K562 (cell line): Measurements from ENCODE around the gene C3orf80. TPM values are rescaled to one million over a fixed set of nuclear protein-coding genes. Genes with fewer than 3 reads are reported as not detected.

ENCODE experiments used
- ATAC-seq: fragments of 200-7000 bp; cut with Tn5 transposase; 3 replicates; pipeline ENCODE4 v1.9.1; 2020; ENCODE audit warnings: moderate library complexity
- BruUV-seq: library from RNA; stranded (reverse); fragments of 400-500 nt; replicated peaks from 2 replicates; lab custom pipeline; 2021; lab: Mats Ljungman, UMichigan
- CTCF ChIA-PET: fragments of 300-600 bp; formaldehyde crosslinking; extraction: SDS; loops from one replicate; lab custom pipeline; 2021; ENCODE audit warnings: low intra/inter-chr PET ratio; lab: Yijun Ruan, JAX
- POLR2A ChIA-PET: fragments of 300-600, 350-650 bp; sonication (Branson Sonifier 250); formaldehyde crosslinking; extraction: SDS; loops from one replicate; lab custom pipeline; 2021; ENCODE audit warnings: antibody characterized with exemption, inconsistent platforms; lab: Yijun Ruan, JAX
- DNase-seq, 4 experiments: peaks; one replicate each; pipeline versions ENCODE4 v3.0.0 to v3.0.0-alpha.2; 2011 to 2018; ENCODE audit warnings: low spot score in 3 of 4, mixed read lengths in 3 of 4; ENCODE audit errors: extremely low read depth in 1 of 4
- FAIRE-seq: peaks from 2 replicates; lab custom pipeline; 2011; peaks lifted over from hg19 to GRCh38; lab: Jason Lieb, UNC
- H2AFZ ChIP-seq: 2 replicates; pipeline ENCODE4 v1.6.0; 2011; ENCODE audit warnings: low read depth, low read length, control low read depth, inconsistent platforms
- H3K27ac ChIP-seq: fragments of 200-600 bp; 3 replicates; pipeline ENCODE4 v1.8.0; 2011; ENCODE audit warnings: low read depth, mild to moderate bottlenecking, control low read depth, inconsistent platforms, low read length, moderate library complexity, mixed read lengths; ENCODE audit errors: extremely low read depth
- H3K27me3 ChIP-seq, 2 experiments: fragments of 300-600 bp in 1 of 2; 2 replicates in 1 of 2; 3 replicates in 1 of 2; pipeline versions ENCODE4 v1.6.0 to v1.8.0; 2011; ENCODE audit warnings: inconsistent platforms in 2 of 2, low read length in 2 of 2, mild to moderate bottlenecking in 1 of 2, mixed read lengths in 1 of 2, moderate library complexity in 1 of 2; ENCODE audit not compliant: control insufficient read depth in 2 of 2, insufficient read depth in 2 of 2
- H3K36me3 ChIP-seq: fragments of 300-600 bp; 3 replicates; pipeline ENCODE4 v1.8.0; 2011; ENCODE audit warnings: mild to moderate bottlenecking, low read length, inconsistent platforms; ENCODE audit not compliant: control insufficient read depth, insufficient read depth
- H3K4me1 ChIP-seq, 2 experiments: fragments of 200-600 bp in 1 of 2; replicated peaks in 1 of 2; 2 replicates in 1 of 2; 3 replicates in 1 of 2; pipeline versions ENCODE4 v1.5.1 to v1.8.0; 2011; ENCODE audit warnings: inconsistent platforms in 2 of 2, low read length in 2 of 2, mild to moderate bottlenecking in 1 of 2, mixed read lengths in 1 of 2, moderate library complexity in 1 of 2; ENCODE audit not compliant: control insufficient read depth in 2 of 2, insufficient read depth in 2 of 2
- H3K4me2 ChIP-seq: 2 replicates; pipeline ENCODE4 v1.6.1; 2011; ENCODE audit warnings: low read length, control low read depth, inconsistent platforms, mixed read lengths; ENCODE audit not compliant: insufficient read depth
- H3K4me3 ChIP-seq: fragments of 200-600 bp; sonication (generic), shearing (Covaris generic); 2 replicates; pipeline ENCODE4 v1.5.1; 2016; ENCODE audit warnings: control low read depth, inconsistent platforms
- H3K79me2 ChIP-seq: fragments of 200-600 bp; 3 replicates; pipeline ENCODE4 v1.8.0; 2011; ENCODE audit warnings: low read length, inconsistent platforms; ENCODE audit not compliant: control insufficient read depth, insufficient read depth
- H3K9ac ChIP-seq, 2 experiments: 2 replicates each; pipeline versions ENCODE4 v1.6.0 to v1.6.1; 2011; ENCODE audit warnings: low read depth in 2 of 2, low read length in 2 of 2, control low read depth in 1 of 2, inconsistent platforms in 1 of 2, mild to moderate bottlenecking in 1 of 2, mixed read lengths in 1 of 2; ENCODE audit not compliant: insufficient read depth in 1 of 2
- H3K9me1 ChIP-seq: one replicate; pipeline ENCODE4 v1.6.0; 2011; ENCODE audit warnings: inconsistent platforms, mild to moderate bottlenecking, low read length, moderate library complexity; ENCODE audit not compliant: control insufficient read depth, insufficient read depth
- H3K9me3 ChIP-seq: replicated peaks from 2 replicates; pipeline ENCODE4 v1.5.1; 2011; ENCODE audit warnings: low read depth, low read length, inconsistent platforms; ENCODE audit not compliant: control insufficient read depth, insufficient read depth
- H4K20me1 ChIP-seq: replicated peaks from 2 replicates; pipeline ENCODE4 v1.6.1; 2011; ENCODE audit warnings: low read length, inconsistent platforms, mixed read lengths; ENCODE audit not compliant: control insufficient read depth, insufficient read depth
- DDX20 ChIP-seq: fragments of 450-650 bp; IDR thresholded peaks from 2 replicates; pipeline ENCODE4 v1.6.1; 2016; ENCODE audit warnings: missing genetic modification characterization, low read depth, mild to moderate bottlenecking, missing compliant biosample characterization, moderate library complexity
- E2F6 ChIP-seq, 2 experiments: IDR thresholded peaks; 2 replicates each; pipeline ENCODE4 v1.6.1; 2011; ENCODE audit warnings: borderline replicate concordance in 1 of 2, control low read depth in 1 of 2, low read depth in 1 of 2, low read length in 1 of 2, mild to moderate bottlenecking in 1 of 2, mixed read lengths in 1 of 2, moderate library complexity in 1 of 2; ENCODE audit not compliant: insufficient read depth in 1 of 2, insufficient read length in 1 of 2, poor library complexity in 1 of 2, severe bottlenecking in 1 of 2; ENCODE audit errors: extremely low read depth in 1 of 2
- EHMT2 ChIP-seq: fragments of 450-650 bp; IDR thresholded peaks from 2 replicates; pipeline ENCODE4 v1.6.1; 2018; ENCODE audit warnings: antibody characterized with exemption
- KDM1A ChIP-seq, 2 experiments: fragments of 450-650 bp; IDR thresholded peaks; 2 replicates each; pipeline ENCODE4 v1.6.1; 2016; ENCODE audit warnings: mild to moderate bottlenecking in 2 of 2
- L3MBTL2 ChIP-seq: fragments of 450-650 bp; IDR thresholded peaks from 2 replicates; pipeline ENCODE4 v1.6.1; 2016; ENCODE audit warnings: mild to moderate bottlenecking, moderate library complexity
- SNAPC5 ChIP-seq: fragments of 250-450 bp; sonication (Bioruptor Pico); IDR thresholded peaks from 2 replicates; pipeline ENCODE4 v1.8.0; 2021; ENCODE audit warnings: moderate library complexity, mild to moderate bottlenecking, inconsistent platforms
- ZFP91 ChIP-seq: sonication (generic); formaldehyde crosslinking; IDR thresholded peaks from 2 replicates; pipeline ENCODE4 v1.8.0; 2022; ENCODE audit warnings: mild to moderate bottlenecking, missing genetic modification reagents
- WGBS: fragments of 100-300 bp; shearing (Covaris generic); methylation state at CpG from one replicate; pipeline ENCODE4 v1.1.6; 2016; ENCODE audit warnings: low coverage, mixed read lengths; ENCODE audit not compliant: insufficient coverage; ENCODE audit errors: missing lambda C conversion rate; 5-methylcytosine and 5-hydroxymethylcytosine counted together
- in situ Hi-C: fragments of 300-500 bp; cut with MboI; formaldehyde crosslinking; loops from 4 replicates; pipeline ENCODE4 v1.15.0; 2018; ENCODE audit warnings: inconsistent platforms, mixed read lengths
- intact Hi-C: fragments of 100-400 bp; cut with micrococcal nuclease; formaldehyde crosslinking; loops from 2 replicates; pipeline ENCODE4 v1.14.2; 2022
- polyA plus RNA-seq, 8 experiments: library from polyadenylated mRNA; depleted of rRNA in 4 of 8; stranded (reverse) in 5 of 8; unstranded in 3 of 8; fragments of >200 nt; fragmentation: Nextera tagmentation in 2 of 8; fragmentation: Illumina TruSeq in 1 of 8; extraction: Ambion mirVana in 2 of 8; extraction: Trizol in 1 of 8; gene quantifications; 2 replicates each; pipeline versions ENCODE4 v1.2.1 to v1.2.3, GENCODE V29; 2011 to 2014; ENCODE audit warnings: inconsistent platforms in 1 of 8, missing spikeins in 1 of 8
- total RNA-seq, 7 experiments: library from RNA; depleted of rRNA in 6 of 7; stranded (reverse); fragments of >200 nt in 6 of 7; fragmentation: Illumina TruSeq in 2 of 7; extraction: Trizol in 2 of 7; gene quantifications; 2 replicates each; pipeline versions ENCODE4 v1.2.1 to v1.2.3, GENCODE V29; 2011 to 2021; ENCODE audit warnings: low replicate concordance in 1 of 7

C3orf80 gene
- total and polyA plus RNA-seq, 9 of the 15 experiments (the other 6 are each of a cell fraction or from before 2014, with no cell fraction given), result 0.03 to 0.75 (median 0.07) TPM

- no peak for DNase-seq
- intact Hi-C loops, result no loop called here
- Histone ChIP-seq H3K9ac (no peak overlapping the region), H3K27me3 (peaks cover 3 to 12% of the 10 kb centered on the region in 2 experiments; a peak in 4 of 5 replicates), H3K27ac (no peak overlapping the region), H2AFZ (no peak overlapping the region), H3K9me1 (no peaks in the 10 kb centered on the region), H3K4me3 (no peak overlapping the region), H3K36me3 (no peaks in the 10 kb centered on the region), H3K9me3 (no peaks in the 10 kb centered on the region), H3K4me1 (no peaks in the 10 kb centered on the region), H4K20me1 (no peaks in the 10 kb centered on the region), H3K4me2 (no peak overlapping the region), H3K79me2 (no peaks in the 10 kb centered on the region)
- BruUV-seq, result no TSS peak
- no peak for FAIRE-seq
- no peak for TF ChIP-seq ZFP91 (CRISPR knock-in tag)
- TF ChIP-seq SNAPC5 (CRISPR knock-in tag), result no peak
- TF ChIP-seq L3MBTL2, result no peak
- TF ChIP-seq EHMT2, result no peak
- no peak for TF ChIP-seq KDM1A (IDR thresholded peaks at IDR 0.05)
- no peak for TF ChIP-seq E2F6 (IDR thresholded peaks at IDR 0.05; ENCODE audit: borderline replicate concordance in 1 of 2, extremely low read depth in 1 of 2, insufficient read depth in 1 of 2, insufficient read length in 1 of 2, low read depth in 1 of 2, low read length in 1 of 2, poor library complexity in 1 of 2, severe bottlenecking in 1 of 2)
- TF ChIP-seq DDX20 (tag), result no peak
- ChIA-PET POLR2A (interaction anchor here (1.5 kb wide), 1 partner anchor 15 kb away, joined by 3 read pairs; no protein-coding TSS in a partner anchor), CTCF (no interaction called here)
- in situ Hi-C loops, result no loop called here
- no peak for ATAC-seq
- WGBS, result 6% methylated on average over 1 of the region's 1 CpG
Measured at GRCh38 chr3:160192310-160193029, 32.8 kb upstream of the C3orf80 start.
